K562 (cell line): ENCODE data around the gene PPP1R14B. TPM values are rescaled to one million over a fixed set of nuclear protein-coding genes. Genes with fewer than 3 reads are reported as not detected.
A peak's percentile ranks its signal among the peaks of the same experiment; 100 is the strongest.

ENCODE experiments used
- ARID1B ChIP-seq: fragments of 450-650 bp; IDR thresholded peaks from 2 replicates; pipeline ENCODE4 v1.6.1; 2016; ENCODE audit warnings: antibody characterized with exemption, mild to moderate bottlenecking, inconsistent platforms
- ASH1L ChIP-seq: fragments of 450-650 bp; IDR thresholded peaks from 2 replicates; pipeline ENCODE4 v1.6.1; 2018; ENCODE audit warnings: borderline replicate concordance, mild to moderate bottlenecking, low read depth; ENCODE audit not compliant: partially characterized antibody
- CCAR2 ChIP-seq: fragments of 200-400 bp; formaldehyde crosslinking; IDR thresholded peaks from 2 replicates; pipeline ENCODE4 v1.6.1; 2017; ENCODE audit warnings: mild to moderate bottlenecking, low read depth, low read length
- CREM ChIP-seq: IDR thresholded peaks from 2 replicates; pipeline ENCODE4 v1.6.1; 2014; ENCODE audit warnings: antibody characterized with exemption, low read depth
- E2F3 ChIP-seq: fragments of 250-450 bp; sonication (Bioruptor Pico); IDR thresholded peaks from 2 replicates; pipeline ENCODE4 v1.4.0; 2020; ENCODE audit warnings: mild to moderate bottlenecking
- EHMT2 ChIP-seq: fragments of 450-650 bp; IDR thresholded peaks from 2 replicates; pipeline ENCODE4 v1.6.1; 2018; ENCODE audit warnings: antibody characterized with exemption
- FIP1L1 ChIP-seq: fragments of 200-400 bp; formaldehyde crosslinking; IDR thresholded peaks from 2 replicates; pipeline ENCODE4 v1.6.1; 2018; ENCODE audit warnings: mild to moderate bottlenecking, low read depth, low read length; ENCODE audit not compliant: poor library complexity, severe bottlenecking
- FUS ChIP-seq: fragments of 200-400 bp; formaldehyde crosslinking; optimal IDR thresholded peaks from 2 replicates; pipeline ENCODE3; 2017; ENCODE audit warnings: low read depth, low read length
- GATAD2A ChIP-seq: fragments of 450-650 bp; IDR thresholded peaks from 2 replicates; pipeline ENCODE4 v1.6.1; 2017
- HNRNPK ChIP-seq: fragments of 200-400 bp; formaldehyde crosslinking; IDR thresholded peaks from one replicate; pipeline ENCODE4 v1.6.1; 2018; ENCODE audit warnings: mild to moderate bottlenecking, low read depth, low read length; ENCODE audit not compliant: poor library complexity, severe bottlenecking
- LARP7 ChIP-seq: fragments of 450-650 bp; IDR thresholded peaks from 2 replicates; pipeline ENCODE4 v1.6.1; 2016
- LEF1 ChIP-seq: fragments of 450-650 bp; IDR thresholded peaks from 2 replicates; pipeline ENCODE4 v1.6.1; 2016; ENCODE audit warnings: mild to moderate bottlenecking
- NELFE ChIP-seq: IDR thresholded peaks from 2 replicates; pipeline ENCODE4 v1.6.1; 2011; ENCODE audit warnings: mild to moderate bottlenecking; ENCODE audit not compliant: insufficient read depth, insufficient read length
- NR2C1 ChIP-seq, 2 experiments: fragments of 450-650 bp; IDR thresholded peaks; 2 replicates each; pipeline ENCODE4 v1.6.1; 2017; ENCODE audit warnings: mild to moderate bottlenecking in 2 of 2, antibody characterized with exemption in 1 of 2, inconsistent platforms in 1 of 2, missing compliant biosample characterization in 1 of 2, missing genetic modification characterization in 1 of 2
- SRSF7 ChIP-seq: fragments of 200-400 bp; formaldehyde crosslinking; optimal IDR thresholded peaks from 2 replicates; pipeline ENCODE3; 2017; ENCODE audit warnings: mild to moderate bottlenecking, low read depth, low read length
- TSC22D4 ChIP-seq: fragments of 450-650 bp; IDR thresholded peaks from 2 replicates; pipeline ENCODE4 v1.6.1; 2016; ENCODE audit warnings: missing genetic modification characterization, missing biosample characterization, control low read depth
- U2AF2 ChIP-seq: fragments of 200-400 bp; formaldehyde crosslinking; optimal IDR thresholded peaks from 2 replicates; pipeline ENCODE3; 2017; ENCODE audit warnings: low read depth, mild to moderate bottlenecking, low read length
- polyA plus RNA-seq, 8 experiments: library from polyadenylated mRNA; depleted of rRNA in 4 of 8; stranded (reverse) in 5 of 8; unstranded in 3 of 8; fragments of >200 nt; fragmentation: Nextera tagmentation in 2 of 8; fragmentation: Illumina TruSeq in 1 of 8; extraction: Ambion mirVana in 2 of 8; extraction: Trizol in 1 of 8; gene quantifications; 2 replicates each; pipeline versions ENCODE4 v1.2.1 to v1.2.3, GENCODE V29; 2011 to 2014; ENCODE audit warnings: inconsistent platforms in 1 of 8, missing spikeins in 1 of 8
- total RNA-seq, 7 experiments: library from RNA; depleted of rRNA in 6 of 7; stranded (reverse); fragments of >200 nt in 6 of 7; fragmentation: Illumina TruSeq in 2 of 7; extraction: Trizol in 2 of 7; gene quantifications; 2 replicates each; pipeline versions ENCODE4 v1.2.1 to v1.2.3, GENCODE V29; 2011 to 2021; ENCODE audit warnings: low replicate concordance in 1 of 7
- TF ChIP-seq, protein P1 (sequence below): fragments of 250-450 bp; sonication (Bioruptor Pico); IDR thresholded peaks from 2 replicates; pipeline ENCODE4 v1.4.0; 2020; ENCODE audit warnings: mild to moderate bottlenecking, moderate library complexity
- TF ChIP-seq, protein P2 (sequence below): fragments of 250-450 bp; sonication (Bioruptor Pico); IDR thresholded peaks from 2 replicates; pipeline ENCODE4 v1.9.0; 2021; ENCODE audit warnings: mild to moderate bottlenecking, inconsistent platforms
- TF ChIP-seq, protein P3 (sequence below): IDR thresholded peaks from 2 replicates; pipeline ENCODE4 v1.6.1; 2012; ENCODE audit warnings: low read depth, low read length, improper control_type of control experiment, borderline replicate concordance
- TF ChIP-seq, protein P4 (sequence below): fragments of 250-450 bp; sonication (Bioruptor Pico); IDR thresholded peaks from 2 replicates; pipeline ENCODE4 v1.8.0; 2022; ENCODE audit warnings: moderate library complexity, mild to moderate bottlenecking, inconsistent platforms
- TF ChIP-seq, protein P5 (sequence below): fragments of 450-650 bp; formaldehyde crosslinking; IDR thresholded peaks from 2 replicates; pipeline ENCODE4 v1.4.0; 2022; ENCODE audit warnings: missing genetic modification characterization

The PPP1R14B gene
- total and polyA plus RNA-seq, 9 of the 15 experiments (the other 6 are each of a cell fraction or from before 2014, with no cell fraction given), result 7.7 to 566 (median 212) TPM

DNA sequence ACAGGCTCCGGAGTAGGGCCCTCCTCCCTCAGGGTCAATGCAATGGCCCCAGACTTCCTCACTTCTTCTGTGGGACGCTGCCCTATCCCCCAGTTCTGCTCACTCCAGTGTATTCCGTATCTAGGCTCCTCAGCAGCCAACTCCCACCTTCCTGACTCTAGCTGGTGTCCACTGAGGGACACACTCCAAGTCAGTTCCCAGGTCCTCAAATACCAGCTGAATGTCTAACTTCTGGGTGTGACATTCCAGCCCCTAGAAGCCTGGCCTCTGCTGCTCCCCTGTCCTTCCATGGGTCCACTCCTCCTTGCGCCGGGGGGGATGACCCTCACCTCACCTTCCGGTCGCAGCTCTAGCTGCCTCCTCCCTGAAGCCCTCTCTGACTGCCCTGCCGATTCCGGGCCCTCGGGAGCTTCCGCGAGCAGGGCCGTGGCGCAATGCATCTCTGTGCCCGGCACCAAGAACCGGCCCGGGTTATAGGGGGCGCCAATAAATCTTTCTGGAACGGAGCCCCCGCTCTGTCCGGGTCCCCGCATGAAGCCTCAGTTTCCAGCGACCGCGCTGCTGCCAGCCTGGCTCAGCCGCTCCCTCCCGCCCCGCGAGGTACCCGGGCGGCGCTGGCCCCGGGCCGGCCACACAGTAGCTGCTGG lies 22.3 kb upstream of the PPP1R14B start (continued):
- TF ChIP-seq, protein P1, sequence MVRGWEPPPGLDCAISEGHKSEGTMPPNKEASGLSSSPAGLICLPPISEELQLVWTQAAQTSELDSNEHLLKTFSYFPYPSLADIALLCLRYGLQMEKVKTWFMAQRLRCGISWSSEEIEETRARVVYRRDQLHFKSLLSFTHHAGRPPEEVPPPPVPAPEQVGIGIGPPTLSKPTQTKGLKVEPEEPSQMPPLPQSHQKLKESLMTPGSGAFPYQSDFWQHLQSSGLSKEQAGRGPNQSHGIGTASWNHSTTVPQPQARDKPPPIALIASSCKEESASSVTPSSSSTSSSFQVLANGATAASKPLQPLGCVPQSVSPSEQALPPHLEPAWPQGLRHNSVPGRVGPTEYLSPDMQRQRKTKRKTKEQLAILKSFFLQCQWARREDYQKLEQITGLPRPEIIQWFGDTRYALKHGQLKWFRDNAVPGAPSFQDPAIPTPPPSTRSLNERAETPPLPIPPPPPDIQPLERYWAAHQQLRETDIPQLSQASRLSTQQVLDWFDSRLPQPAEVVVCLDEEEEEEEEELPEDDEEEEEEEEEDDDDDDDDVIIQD (CRISPR knock-in tag), result no peak
- TF ChIP-seq, protein P2, sequence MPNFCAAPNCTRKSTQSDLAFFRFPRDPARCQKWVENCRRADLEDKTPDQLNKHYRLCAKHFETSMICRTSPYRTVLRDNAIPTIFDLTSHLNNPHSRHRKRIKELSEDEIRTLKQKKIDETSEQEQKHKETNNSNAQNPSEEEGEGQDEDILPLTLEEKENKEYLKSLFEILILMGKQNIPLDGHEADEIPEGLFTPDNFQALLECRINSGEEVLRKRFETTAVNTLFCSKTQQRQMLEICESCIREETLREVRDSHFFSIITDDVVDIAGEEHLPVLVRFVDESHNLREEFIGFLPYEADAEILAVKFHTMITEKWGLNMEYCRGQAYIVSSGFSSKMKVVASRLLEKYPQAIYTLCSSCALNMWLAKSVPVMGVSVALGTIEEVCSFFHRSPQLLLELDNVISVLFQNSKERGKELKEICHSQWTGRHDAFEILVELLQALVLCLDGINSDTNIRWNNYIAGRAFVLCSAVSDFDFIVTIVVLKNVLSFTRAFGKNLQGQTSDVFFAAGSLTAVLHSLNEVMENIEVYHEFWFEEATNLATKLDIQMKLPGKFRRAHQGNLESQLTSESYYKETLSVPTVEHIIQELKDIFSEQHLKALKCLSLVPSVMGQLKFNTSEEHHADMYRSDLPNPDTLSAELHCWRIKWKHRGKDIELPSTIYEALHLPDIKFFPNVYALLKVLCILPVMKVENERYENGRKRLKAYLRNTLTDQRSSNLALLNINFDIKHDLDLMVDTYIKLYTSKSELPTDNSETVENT (CRISPR knock-in tag), result no peak
- no peak for TF ChIP-seq ASH1L
- no peak for TF ChIP-seq TSC22D4 (tag)
- TF ChIP-seq, protein P3, sequence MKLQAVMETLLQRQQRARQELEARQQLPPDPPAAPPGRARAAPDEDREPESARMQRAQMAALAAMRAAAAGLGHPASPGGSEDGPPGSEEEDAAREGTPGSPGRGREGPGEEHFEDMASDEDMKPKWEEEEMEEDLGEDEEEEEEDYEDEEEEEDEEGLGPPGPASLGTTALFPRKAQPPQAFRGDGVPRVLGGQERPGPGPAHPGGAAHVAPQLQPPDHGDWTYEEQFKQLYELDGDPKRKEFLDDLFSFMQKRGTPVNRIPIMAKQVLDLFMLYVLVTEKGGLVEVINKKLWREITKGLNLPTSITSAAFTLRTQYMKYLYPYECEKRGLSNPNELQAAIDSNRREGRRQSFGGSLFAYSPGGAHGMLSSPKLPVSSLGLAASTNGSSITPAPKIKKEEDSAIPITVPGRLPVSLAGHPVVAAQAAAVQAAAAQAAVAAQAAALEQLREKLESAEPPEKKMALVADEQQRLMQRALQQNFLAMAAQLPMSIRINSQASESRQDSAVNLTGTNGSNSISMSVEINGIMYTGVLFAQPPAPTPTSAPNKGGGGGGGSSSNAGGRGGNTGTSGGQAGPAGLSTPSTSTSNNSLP, result no peak
- TF ChIP-seq CREM, result peak; percentile 71
- TF ChIP-seq NELFE, result no peak
- no peak for TF ChIP-seq CCAR2
- no peak for TF ChIP-seq SRSF7
- no peak for TF ChIP-seq FIP1L1
- no peak for TF ChIP-seq E2F3
- TF ChIP-seq LARP7, result no peak; the same call in 1 of the 2 replicates
- no peak for TF ChIP-seq HNRNPK
- TF ChIP-seq, protein P4, sequence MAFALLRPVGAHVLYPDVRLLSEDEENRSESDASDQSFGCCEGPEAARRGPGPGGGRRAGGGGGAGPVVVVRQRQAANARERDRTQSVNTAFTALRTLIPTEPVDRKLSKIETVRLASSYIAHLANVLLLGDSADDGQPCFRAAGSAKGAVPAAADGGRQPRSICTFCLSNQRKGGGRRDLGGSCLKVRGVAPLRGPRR, result no peak
- TF ChIP-seq ARID1B, result no peak; the same call in 1 of the 2 replicates
- TF ChIP-seq, protein P5, sequence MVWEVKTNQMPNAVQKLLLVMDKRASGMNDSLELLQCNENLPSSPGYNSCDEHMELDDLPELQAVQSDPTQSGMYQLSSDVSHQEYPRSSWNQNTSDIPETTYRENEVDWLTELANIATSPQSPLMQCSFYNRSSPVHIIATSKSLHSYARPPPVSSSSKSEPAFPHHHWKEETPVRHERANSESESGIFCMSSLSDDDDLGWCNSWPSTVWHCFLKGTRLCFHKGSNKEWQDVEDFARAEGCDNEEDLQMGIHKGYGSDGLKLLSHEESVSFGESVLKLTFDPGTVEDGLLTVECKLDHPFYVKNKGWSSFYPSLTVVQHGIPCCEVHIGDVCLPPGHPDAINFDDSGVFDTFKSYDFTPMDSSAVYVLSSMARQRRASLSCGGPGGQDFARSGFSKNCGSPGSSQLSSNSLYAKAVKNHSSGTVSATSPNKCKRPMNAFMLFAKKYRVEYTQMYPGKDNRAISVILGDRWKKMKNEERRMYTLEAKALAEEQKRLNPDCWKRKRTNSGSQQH, result no peak
- no peak for TF ChIP-seq EHMT2
- TF ChIP-seq NR2C1 (IDR thresholded peaks at IDR 0.05), result no peak
- peak; percentile 70 for TF ChIP-seq NR2C1 (tag; IDR thresholded peaks at IDR 0.05)
- TF ChIP-seq LEF1, result no peak
- TF ChIP-seq U2AF2, result no peak
- TF ChIP-seq GATAD2A, result no peak; the same call in 1 of the 2 replicates
- TF ChIP-seq FUS, result no peak
